Measurements from ENCODE around the gene EIF5B. TPM values are rescaled to one million over a fixed set of nuclear protein-coding genes. Genes with fewer than 3 reads are reported as not detected.

The EIF5B gene
- total RNA-seq, 2 donors from 2014 or later = 51.7 to 66.9 TPM

- ATAC-seq (peak; percentile 30 to 37), DNase-seq (no peak)
- intact Hi-C loops (cut with DNase I) = no loop called here
Observed at GRCh38 chr2:99403524-99403923, 66.3 kb downstream of the EIF5B start.

- no peak for DNase-seq
Observed at GRCh38 chr2:99404039-99404796, 67.0 kb downstream of the EIF5B start.

GRCh38 chr2:99404797-99405669 lies 67.8 kb downstream of the EIF5B start:
- intact Hi-C loops (cut with DNase I) = no loop called here
- DNase-seq (no peak), ATAC-seq (peak; percentile 55 to 81)

More at GRCh38 chr2:99404039-99404796, 67.0 kb downstream of the EIF5B start:
- ATAC-seq = peak; percentile 12 to 13
- intact Hi-C loops (cut with DNase I) = no loop called here

GRCh38 chr2:99406137-99406536 lies 68.9 kb downstream of the EIF5B start:
- ATAC-seq (no peak), DNase-seq (no peak)
- intact Hi-C loops (cut with DNase I) = no loop called here

GRCh38 chr2:99410276-99410675 lies 73.1 kb downstream of the EIF5B start:
- ATAC-seq = no peak
- intact Hi-C loops (cut with DNase I) = no loop called here
- DNase-seq = no peak

GRCh38 chr2:99414566-99414965 lies 77.4 kb downstream of the EIF5B start:
- DNase-seq (no peak), ATAC-seq (no peak)
- intact Hi-C loops (cut with DNase I) = no loop called here

GRCh38 chr2:99417396-99417795 lies 80.2 kb downstream of the EIF5B start:
- intact Hi-C loops (cut with DNase I) = no loop called here
- DNase-seq (no peak), ATAC-seq (no peak)

- ATAC-seq = peak in 1 of 2 donors; percentile 62
- no peak for DNase-seq
- intact Hi-C loops (cut with DNase I) = no loop called here
Observed at GRCh38 chr2:99420031-99420430, 82.8 kb downstream of the EIF5B start.

- intact Hi-C loops (cut with DNase I) = no loop called here
- peak; percentile 55 to 75 for ATAC-seq
Observed at GRCh38 chr2:99420751-99421299, 83.6 kb downstream of the EIF5B start.

GRCh38 chr2:99421469-99421868 lies 84.3 kb downstream of the EIF5B start:
- intact Hi-C loops (cut with DNase I) = no loop called here
- no peak for DNase-seq
- ATAC-seq = peak; percentile 38 to 57

More at GRCh38 chr2:99420751-99421299, 83.6 kb downstream of the EIF5B start:
- DNase-seq = no peak

GRCh38 chr2:99422599-99422998 lies 85.4 kb downstream of the EIF5B start:
- peak; percentile 51 to 59 for ATAC-seq
- intact Hi-C loops (cut with DNase I) = no loop called here

GRCh38 chr2:99424371-99424770 lies 87.2 kb downstream of the EIF5B start:
- no peak for ATAC-seq
- intact Hi-C loops (cut with DNase I) = no loop called here
- DNase-seq = no peak

More at GRCh38 chr2:99422599-99422998, 85.4 kb downstream of the EIF5B start:
- DNase-seq = no peak

GRCh38 chr2:99425022-99425421 lies 87.8 kb downstream of the EIF5B start:
- peak in 1 of 2 donors; percentile 34 for ATAC-seq
- DNase-seq = no peak
- intact Hi-C loops (cut with DNase I) = no loop called here

- ATAC-seq (no peak), DNase-seq (no peak)
- intact Hi-C loops (cut with DNase I) = no loop called here
Observed at GRCh38 chr2:99430614-99431291, 93.6 kb downstream of the EIF5B start.

GRCh38 chr2:99431587-99432275 lies 94.5 kb downstream of the EIF5B start:
- ATAC-seq (peak in 1 of 2 donors; percentile 19), DNase-seq (no peak)
- intact Hi-C loops (cut with DNase I) = no loop called here

- intact Hi-C loops (cut with DNase I) = no loop called here
- ATAC-seq = no peak
- DNase-seq = no peak
Observed at GRCh38 chr2:99433340-99433739, 96.2 kb downstream of the EIF5B start.

- DNase-seq (no peak), ATAC-seq (no peak)
- intact Hi-C loops (cut with DNase I) = no loop called here
Observed at GRCh38 chr2:99436874-99437273, 99.7 kb downstream of the EIF5B start.

- intact Hi-C loops (cut with DNase I) = loop anchor here in 1 of 2 donors (5.0 kb wide), 1 partner anchor 52 kb away; the partner anchor contains the start of gene REV1
Observed at GRCh38 chr2:99439971-99440505, 102.8 kb downstream of the EIF5B start.

More at GRCh38 chr2:99439971-99440505, 102.8 kb downstream of the EIF5B start:
- ATAC-seq (no peak), DNase-seq (no peak)
